Measurements from ENCODE around the gene TPCN2. TPM values are rescaled to one million over a fixed set of nuclear protein-coding genes. Genes with fewer than 3 reads are reported as not detected.

Gene TPCN2
- polyA plus RNA-seq, 1 donor from 2014 or later = 14.2 TPM

GRCh38 chr11:69087811-69088210 lies 39.1 kb downstream of the TPCN2 start:
- H3K4me3 ChIP-seq (ENCODE audit: low read length) = no peak overlapping the region
- H3K27me3 ChIP-seq (ENCODE audit: insufficient read depth, low read depth, low read length) = no peaks in the 10 kb centered on the region
- H3F3A ChIP-seq (ENCODE audit: insufficient read depth, low read length, poor library complexity, severe bottlenecking) = no peaks in the 10 kb centered on the region
- no peak overlapping the region for H3K27ac ChIP-seq (ENCODE audit: low read length)
- no peaks in the 10 kb centered on the region for H4K20me1 ChIP-seq (ENCODE audit: insufficient read depth)
- H3K36me3 ChIP-seq (ENCODE audit: insufficient read depth, low read length) = no peaks in the 10 kb centered on the region
- no peaks in the 10 kb centered on the region for H3K9me3 ChIP-seq (ENCODE audit: low read length)
- H2AFZ ChIP-seq (ENCODE audit: low read depth, low read length) = no peak overlapping the region
- no peaks in the 10 kb centered on the region for H3K79me2 ChIP-seq (replicated peaks; ENCODE audit: insufficient read depth, low read length)
- H3K9ac ChIP-seq (ENCODE audit: low read length) = no peak overlapping the region
- H3K9me2 ChIP-seq (ENCODE audit: insufficient read depth, low read length) = no peaks in the 10 kb centered on the region
- no peak overlapping the region for H3K4me2 ChIP-seq (ENCODE audit: low read length)
- TF ChIP-seq MXI1 (conservative IDR thresholded peaks at IDR 0.05; ENCODE audit: poor library complexity, severe bottlenecking) = no peak
- no peak for TF ChIP-seq SMC3 (conservative IDR thresholded peaks at IDR 0.05; ENCODE audit: poor library complexity)
- TF ChIP-seq EZH2 (IDR thresholded peaks at IDR 0.05; ENCODE audit: borderline replicate concordance, insufficient read depth, low read length, poor library complexity, severe bottlenecking) = no peak
- TF ChIP-seq POLR2AphosphoS5 (IDR thresholded peaks at IDR 0.05) = no peak
- no peak for TF ChIP-seq TAF1 (IDR thresholded peaks at IDR 0.05; ENCODE audit: low read depth)
- TF ChIP-seq, protein P1, sequence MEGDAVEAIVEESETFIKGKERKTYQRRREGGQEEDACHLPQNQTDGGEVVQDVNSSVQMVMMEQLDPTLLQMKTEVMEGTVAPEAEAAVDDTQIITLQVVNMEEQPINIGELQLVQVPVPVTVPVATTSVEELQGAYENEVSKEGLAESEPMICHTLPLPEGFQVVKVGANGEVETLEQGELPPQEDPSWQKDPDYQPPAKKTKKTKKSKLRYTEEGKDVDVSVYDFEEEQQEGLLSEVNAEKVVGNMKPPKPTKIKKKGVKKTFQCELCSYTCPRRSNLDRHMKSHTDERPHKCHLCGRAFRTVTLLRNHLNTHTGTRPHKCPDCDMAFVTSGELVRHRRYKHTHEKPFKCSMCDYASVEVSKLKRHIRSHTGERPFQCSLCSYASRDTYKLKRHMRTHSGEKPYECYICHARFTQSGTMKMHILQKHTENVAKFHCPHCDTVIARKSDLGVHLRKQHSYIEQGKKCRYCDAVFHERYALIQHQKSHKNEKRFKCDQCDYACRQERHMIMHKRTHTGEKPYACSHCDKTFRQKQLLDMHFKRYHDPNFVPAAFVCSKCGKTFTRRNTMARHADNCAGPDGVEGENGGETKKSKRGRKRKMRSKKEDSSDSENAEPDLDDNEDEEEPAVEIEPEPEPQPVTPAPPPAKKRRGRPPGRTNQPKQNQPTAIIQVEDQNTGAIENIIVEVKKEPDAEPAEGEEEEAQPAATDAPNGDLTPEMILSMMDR (IDR thresholded peaks at IDR 0.05; ENCODE audit: poor library complexity, severe bottlenecking) = no peak
- no peak for TF ChIP-seq EP300 (conservative IDR thresholded peaks at IDR 0.05; ENCODE audit: poor library complexity, severe bottlenecking)
- no peak for TF ChIP-seq RAD21 (conservative IDR thresholded peaks at IDR 0.05)
- TF ChIP-seq REST (IDR thresholded peaks at IDR 0.05; ENCODE audit: borderline replicate concordance) = no peak

DNA sequence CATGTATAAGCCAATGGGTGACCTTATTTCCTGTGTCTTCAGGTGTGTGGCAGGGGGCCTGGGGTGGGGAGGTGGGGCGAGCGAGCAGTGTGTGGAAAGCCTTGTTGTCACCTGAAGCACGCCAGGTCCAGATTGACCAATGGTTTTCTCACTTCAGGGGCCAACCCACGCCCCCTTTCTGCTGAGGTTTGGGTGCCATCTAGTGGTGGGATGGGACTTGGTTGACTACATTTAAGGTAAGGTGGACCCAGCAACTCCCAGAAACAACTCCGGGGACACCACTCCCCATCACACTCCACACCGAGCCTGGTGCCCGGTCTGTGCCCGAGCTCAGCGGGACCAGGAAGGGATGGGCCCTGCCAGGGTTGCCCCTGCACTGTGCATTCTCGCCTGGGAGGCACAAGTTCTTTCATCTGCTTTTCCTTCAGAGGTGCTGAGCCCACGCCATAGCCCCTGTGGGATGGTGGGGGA lies 40.0 kb downstream of the TPCN2 start:
- no peaks in the 10 kb centered on the region for H3K27me3 ChIP-seq (ENCODE audit: insufficient read depth, low read depth, low read length)
- no peak for TF ChIP-seq EP300 (conservative IDR thresholded peaks at IDR 0.05; ENCODE audit: poor library complexity, severe bottlenecking)
- TF ChIP-seq POLR2AphosphoS5 (IDR thresholded peaks at IDR 0.05) = no peak
- TF ChIP-seq, protein P1 (IDR thresholded peaks at IDR 0.05; ENCODE audit: poor library complexity, severe bottlenecking) = peak; percentile 69
- TF ChIP-seq EZH2 (IDR thresholded peaks at IDR 0.05; ENCODE audit: borderline replicate concordance, insufficient read depth, low read length, poor library complexity, severe bottlenecking) = no peak
- TF ChIP-seq RAD21 (conservative IDR thresholded peaks at IDR 0.05) = peak; percentile 76
- TF ChIP-seq MXI1 (conservative IDR thresholded peaks at IDR 0.05; ENCODE audit: poor library complexity, severe bottlenecking) = no peak
- TF ChIP-seq TAF1 (IDR thresholded peaks at IDR 0.05; ENCODE audit: low read depth) = no peak
- TF ChIP-seq REST (IDR thresholded peaks at IDR 0.05; ENCODE audit: borderline replicate concordance) = no peak
- TF ChIP-seq SMC3 (conservative IDR thresholded peaks at IDR 0.05; ENCODE audit: poor library complexity) = peak; percentile 69
- no peaks in the 10 kb centered on the region for H3K9me2 ChIP-seq (ENCODE audit: insufficient read depth, low read length)
- no peak overlapping the region for H3K9ac ChIP-seq (ENCODE audit: low read length)
- no peak overlapping the region for H2AFZ ChIP-seq (ENCODE audit: low read depth, low read length)
- H3K27ac ChIP-seq (ENCODE audit: low read length) = no peak overlapping the region
- no peaks in the 10 kb centered on the region for H3F3A ChIP-seq (ENCODE audit: insufficient read depth, low read length, poor library complexity, severe bottlenecking)
- peaks cover 4% of the 10 kb centered on the region for H3K36me3 ChIP-seq (ENCODE audit: insufficient read depth, low read length)
- no peak overlapping the region for H3K4me3 ChIP-seq (ENCODE audit: low read length)
- no peaks in the 10 kb centered on the region for H3K9me3 ChIP-seq (ENCODE audit: low read length)
- no peaks in the 10 kb centered on the region for H3K79me2 ChIP-seq (replicated peaks; ENCODE audit: insufficient read depth, low read length)
- no peaks in the 10 kb centered on the region for H4K20me1 ChIP-seq (ENCODE audit: insufficient read depth)
- no peak overlapping the region for H3K4me2 ChIP-seq (ENCODE audit: low read length)

Data from neural cell (in vitro differentiated cells).